Gastroesophageal sphincter (tissue), 3 donors: ENCODE results near the gene COBLL1.

Experiments
- EP300 ChIP-seq: sonication (generic); formaldehyde crosslinking; IDR thresholded peaks from one replicate; pipeline ENCODE4 v1.6.1; 2017; ENCODE audit warnings: antibody characterized with exemption, mild to moderate bottlenecking
- POLR2A ChIP-seq, 2 donors: fragments of 450-650 bp; IDR thresholded peaks; one replicate each; pipeline ENCODE4 v1.6.1; 2017; ENCODE audit warnings: antibody characterized with exemption in 2 of 2, mild to moderate bottlenecking in 2 of 2, moderate library complexity in 1 of 2
- POLR2AphosphoS5 ChIP-seq: sonication (generic); formaldehyde crosslinking; IDR thresholded peaks from one replicate; pipeline ENCODE4 v1.6.1; 2017; ENCODE audit warnings: antibody characterized with exemption
- TF ChIP-seq, protein P1 (sequence below), 4 experiments: fragments of 200-600 bp in 2 of 4; fragments of 450-650 bp in 2 of 4; sonication (generic) in 1 of 4; IDR thresholded peaks; one replicate each; pipeline ENCODE4 v1.5.1; 2017 to 2019; ENCODE audit warnings: antibody characterized with exemption in 4 of 4, mild to moderate bottlenecking in 2 of 4, moderate library complexity in 2 of 4

- TF ChIP-seq, protein P1, sequence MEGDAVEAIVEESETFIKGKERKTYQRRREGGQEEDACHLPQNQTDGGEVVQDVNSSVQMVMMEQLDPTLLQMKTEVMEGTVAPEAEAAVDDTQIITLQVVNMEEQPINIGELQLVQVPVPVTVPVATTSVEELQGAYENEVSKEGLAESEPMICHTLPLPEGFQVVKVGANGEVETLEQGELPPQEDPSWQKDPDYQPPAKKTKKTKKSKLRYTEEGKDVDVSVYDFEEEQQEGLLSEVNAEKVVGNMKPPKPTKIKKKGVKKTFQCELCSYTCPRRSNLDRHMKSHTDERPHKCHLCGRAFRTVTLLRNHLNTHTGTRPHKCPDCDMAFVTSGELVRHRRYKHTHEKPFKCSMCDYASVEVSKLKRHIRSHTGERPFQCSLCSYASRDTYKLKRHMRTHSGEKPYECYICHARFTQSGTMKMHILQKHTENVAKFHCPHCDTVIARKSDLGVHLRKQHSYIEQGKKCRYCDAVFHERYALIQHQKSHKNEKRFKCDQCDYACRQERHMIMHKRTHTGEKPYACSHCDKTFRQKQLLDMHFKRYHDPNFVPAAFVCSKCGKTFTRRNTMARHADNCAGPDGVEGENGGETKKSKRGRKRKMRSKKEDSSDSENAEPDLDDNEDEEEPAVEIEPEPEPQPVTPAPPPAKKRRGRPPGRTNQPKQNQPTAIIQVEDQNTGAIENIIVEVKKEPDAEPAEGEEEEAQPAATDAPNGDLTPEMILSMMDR (IDR thresholded peaks at IDR 0.05): no peak
- TF ChIP-seq POLR2A (IDR thresholded peaks at IDR 0.05): no peak
- no peak for TF ChIP-seq POLR2AphosphoS5
- no peak for TF ChIP-seq EP300
These were observed 148.2 kb downstream of the COBLL1 start for GRCh38 chr2:164693390-164693789.
